NCI-H345 treated with DMSO at 0.1 percent for 48 hours (cell line): ENCODE data around the gene NDUFB5.

Source experiments
- DNase-seq: peaks from one replicate; lab custom pipeline; 2025; ENCODE audit not compliant: unreplicated experiment; lab: John Stamatoyannopoulos, UW

Gene NDUFB5

GRCh38 chr3:179604321-179605078 is at the start of gene NDUFB5, which contains the start of gene MRPL47:
TSS of gene NDUFB5 (plus strand) at chr3:179604794. CDS start at chr3:179604816, 22 bp downstream.
TSS of gene MRPL47 (minus strand) at chr3:179604638. CDS start at chr3:179604624, 14 bp downstream.
- DNase-seq = peak; percentile 98

GRCh38 chr3:179558742-179559364 is 45.7 kb upstream of the NDUFB5 start:
- peak; percentile 66 for DNase-seq

- no peak for DNase-seq
Observed at GRCh38 chr3:179560791-179561190, 43.8 kb upstream of the NDUFB5 start.

- DNase-seq = peak; percentile 99
Observed at GRCh38 chr3:179562591-179563270, 41.9 kb upstream of the NDUFB5 start, which contains the start of gene ACTL6A. TSS of gene ACTL6A (plus strand) at chr3:179562926. CDS start at chr3:179563093, 167 bp downstream.

DNA sequence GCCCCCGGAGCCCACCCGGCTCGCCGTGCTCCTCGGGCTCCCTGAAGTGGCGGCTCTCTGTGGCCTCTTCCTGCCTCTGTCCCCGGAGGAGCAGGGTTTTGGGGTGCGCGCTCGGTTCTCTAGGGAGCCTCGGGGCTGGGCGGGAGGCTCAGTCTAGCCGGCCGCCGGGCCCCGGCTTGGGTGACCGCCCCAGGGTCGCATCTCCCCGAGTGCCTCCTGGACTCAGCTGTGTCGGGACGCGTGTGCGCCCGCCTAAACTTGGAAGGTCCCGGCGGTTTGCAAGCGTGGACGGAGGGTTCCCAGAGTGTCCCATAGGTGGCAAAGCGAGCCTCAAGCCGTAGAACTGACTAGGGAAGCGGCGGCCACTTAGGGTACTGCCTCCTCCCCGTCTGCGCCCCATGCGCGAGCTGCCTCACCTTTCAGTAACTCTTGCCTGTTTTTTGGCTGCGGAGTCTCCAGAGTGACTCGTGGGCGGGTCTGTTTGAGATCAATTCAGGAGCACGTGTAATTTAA is 41.3 kb upstream of the NDUFB5 start:
- DNase-seq = peak; percentile 40

GRCh38 chr3:179565496-179565895 is 39.1 kb upstream of the NDUFB5 start:
- DNase-seq = no peak

- no peak for DNase-seq
Observed at GRCh38 chr3:179580992-179581391, 23.6 kb upstream of the NDUFB5 start.

DNA sequence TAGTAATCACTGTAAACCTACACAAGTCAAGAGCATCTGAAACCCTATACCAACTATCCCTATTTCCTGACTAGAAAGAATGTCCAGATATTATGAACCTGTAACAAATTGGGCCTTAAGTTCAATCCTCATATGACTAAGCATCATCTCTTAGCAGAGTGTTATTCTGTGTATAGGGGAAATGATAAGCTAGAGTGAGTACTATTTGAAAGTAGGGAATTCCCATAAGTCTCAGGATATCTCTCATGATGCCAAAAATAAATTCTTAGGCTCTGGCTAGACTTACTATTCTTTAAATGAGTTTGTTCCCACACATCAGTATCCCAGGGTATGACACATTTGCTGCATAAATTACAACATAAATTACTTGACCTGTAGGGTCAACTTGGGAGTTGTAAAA is 15.5 kb upstream of the NDUFB5 start:
- DNase-seq = no peak

GRCh38 chr3:179590669-179591068 is 13.9 kb upstream of the NDUFB5 start:
- no peak for DNase-seq

DNA sequence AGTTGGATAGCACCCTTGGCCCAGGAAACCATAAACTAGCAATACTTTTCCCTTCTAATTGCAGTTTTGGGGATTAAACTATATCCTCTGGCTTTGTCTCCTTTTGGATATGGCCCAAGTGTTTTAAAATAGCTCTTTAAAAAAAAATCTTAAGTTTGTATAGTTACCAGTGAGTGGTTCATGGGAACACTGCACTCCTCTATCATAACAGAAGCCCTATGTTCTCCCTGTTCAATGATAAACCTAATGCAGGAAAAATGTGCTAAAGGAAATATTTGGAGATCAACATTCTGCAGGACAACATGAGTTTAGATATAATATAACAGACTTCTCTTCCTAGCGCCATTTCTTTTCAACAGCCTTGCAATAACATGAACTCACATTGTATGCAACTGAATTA is 13.3 kb upstream of the NDUFB5 start:
- no peak for DNase-seq

GRCh38 chr3:179599531-179599930 is 5.1 kb upstream of the NDUFB5 start:
- no peak for DNase-seq

DNA sequence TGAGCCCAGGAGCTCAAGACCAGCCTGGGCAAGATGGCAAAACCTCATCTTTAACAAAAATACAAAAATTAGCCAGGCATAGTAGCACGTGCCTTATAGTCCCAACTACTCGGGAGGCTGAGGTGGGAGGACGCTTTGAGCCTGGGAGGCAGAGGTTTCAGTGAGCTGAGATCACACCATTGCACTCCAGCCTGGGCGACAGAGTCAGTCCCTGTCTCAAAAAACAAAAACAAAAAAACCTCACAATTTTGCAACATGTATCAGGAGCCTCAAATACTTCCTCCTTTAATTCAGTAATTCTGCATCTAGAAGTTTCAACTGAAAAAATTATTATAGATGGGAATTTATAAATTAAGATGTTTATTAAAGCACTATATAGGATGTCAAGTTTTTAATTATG is 1.3 kb upstream of the NDUFB5 start:
- no peak for DNase-seq

- no peak for DNase-seq
Observed at GRCh38 chr3:179603831-179604230, 763 bp upstream of the NDUFB5 start.

- DNase-seq = no peak
Observed at GRCh38 chr3:179606534-179607085, 2.0 kb downstream of the NDUFB5 start.

- no peak for DNase-seq
Observed at GRCh38 chr3:179608931-179609720, 4.5 kb downstream of the NDUFB5 start.

DNA sequence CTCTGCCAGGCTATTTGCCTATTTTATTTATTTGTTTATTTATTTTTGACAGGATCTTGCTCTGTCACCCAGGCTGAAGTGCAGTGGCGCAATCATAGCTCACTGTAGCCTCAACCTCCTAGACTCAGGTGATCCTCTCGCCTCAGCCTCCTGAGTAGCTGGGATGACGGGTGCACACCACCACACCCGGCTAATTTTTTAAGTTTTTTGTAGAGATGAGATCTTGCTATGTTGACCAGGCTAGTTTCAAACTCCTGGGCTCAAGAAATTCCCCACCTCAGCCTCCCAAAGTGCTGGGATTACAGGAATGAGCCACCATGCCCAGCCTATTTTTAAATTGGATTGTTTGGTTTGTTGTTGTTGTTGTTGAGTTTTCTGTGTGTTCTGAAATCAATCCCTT is 5.5 kb downstream of the NDUFB5 start:
- DNase-seq = no peak

- no peak for DNase-seq
Observed at GRCh38 chr3:179613807-179614206, 9.2 kb downstream of the NDUFB5 start.

DNA sequence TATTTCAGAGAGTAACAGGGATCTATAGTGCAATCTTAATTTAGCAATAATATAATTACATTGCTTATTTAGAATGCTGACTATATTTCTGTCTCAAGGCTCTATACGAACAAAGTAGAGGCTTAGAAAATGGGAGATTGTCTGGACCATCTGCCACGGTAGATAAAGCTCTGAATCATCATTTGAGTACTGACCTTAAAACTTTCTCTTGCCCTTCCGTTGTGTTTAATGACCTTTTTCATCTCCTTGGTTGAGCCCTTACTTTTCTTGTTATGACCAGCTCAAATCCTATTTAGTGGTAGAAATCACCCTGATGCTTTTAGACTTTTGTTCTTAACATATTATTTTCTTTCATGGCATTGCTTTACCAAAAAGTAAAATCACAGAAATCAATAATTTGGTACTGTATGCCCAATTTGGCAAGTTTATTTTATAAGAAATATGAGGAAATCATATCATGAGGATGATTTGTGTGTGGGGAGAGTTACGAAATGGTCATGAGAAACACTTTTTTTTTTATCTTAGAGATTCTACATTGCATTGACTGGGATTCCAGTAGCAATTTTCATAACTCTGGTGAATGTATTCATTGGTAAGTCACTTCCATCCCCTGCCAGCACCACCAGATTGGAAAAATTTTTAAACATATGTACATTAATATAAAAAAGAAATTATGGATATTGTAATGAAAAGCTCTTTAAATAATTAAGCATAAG is 11.0 kb downstream of the NDUFB5 start:
- DNase-seq = no peak

- DNase-seq = no peak
Observed at GRCh38 chr3:179622023-179622422, 17.4 kb downstream of the NDUFB5 start.

DNA sequence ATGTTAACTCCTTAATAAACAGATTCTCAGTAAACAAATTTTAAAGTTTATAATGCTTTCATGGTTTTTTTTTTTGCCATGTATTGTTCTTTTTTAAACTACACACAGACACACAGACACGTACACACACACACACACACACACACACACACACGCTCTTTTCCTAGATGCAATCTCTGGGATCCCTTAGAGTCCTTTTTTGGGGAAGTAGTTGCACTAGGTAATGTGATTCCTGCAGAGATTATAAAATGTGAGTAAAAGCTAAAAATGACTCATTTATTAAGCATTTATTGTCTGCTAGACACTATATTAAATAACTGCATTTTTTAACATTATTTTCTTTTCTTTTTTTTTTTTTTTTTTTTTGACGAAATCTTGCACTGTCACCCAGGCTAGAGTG is 19.9 kb downstream of the NDUFB5 start:
- no peak for DNase-seq
